ENCODE measurements around the gene KAZN. TPM values are rescaled to one million over a fixed set of nuclear protein-coding genes. Genes with fewer than 3 reads are reported as not detected.

Gene KAZN
- total and polyA plus RNA-seq, 2 of the 8 experiments (the other 6 are each of a cell fraction or from before 2014, with no cell fraction given) = 3.7 to 11.8 TPM

DNA sequence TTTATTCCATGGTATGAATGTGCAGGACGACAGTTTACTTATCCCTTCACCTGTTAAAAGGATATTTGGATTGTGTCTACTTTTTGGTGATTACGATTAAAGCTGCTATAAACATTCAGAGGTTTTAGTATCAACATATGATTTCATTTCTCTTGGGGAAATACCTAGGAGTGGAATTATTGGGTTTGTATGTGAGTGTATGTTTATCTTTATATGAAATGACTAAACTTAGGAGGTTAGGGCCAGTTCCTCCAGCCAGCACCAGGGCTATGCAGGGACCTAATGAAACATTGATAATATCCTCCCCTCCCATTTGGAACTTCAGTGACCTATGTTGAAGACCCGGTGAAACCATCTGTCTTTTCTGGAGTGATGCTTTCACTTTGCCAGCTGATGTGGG, 568.9 kb downstream of the KAZN start:
- Histone ChIP-seq H3K23me2 (ENCODE audit: low read depth, low read length) (no peaks in the 10 kb centered on the region; the same call in 1 of the 2 replicates), H3K4ac (replicated peaks; ENCODE audit: insufficient read length, low read depth, low read length) (no peak overlapping the region), H3K4me3 (ENCODE audit: extremely low read depth in 1 of 4, insufficient read depth in 2 of 4, low read depth in 3 of 4, low read length in 4 of 4) (no peak overlapping the region), H3K4me2 (ENCODE audit: insufficient read depth in 1 of 2, low read depth in 2 of 2, low read length in 2 of 2) (no peak overlapping the region), H4K91ac (replicated peaks; ENCODE audit: insufficient read length, low read length) (no peak overlapping the region), H2BK120ac (replicated peaks; ENCODE audit: low read depth, low read length) (no peak overlapping the region), H2BK20ac (ENCODE audit: low read length) (no peak overlapping the region), H2AK5ac (ENCODE audit: low read depth, low read length) (no peak overlapping the region), H4K5ac (ENCODE audit: insufficient read length, low read depth, low read length) (no peak overlapping the region), H3K18ac (ENCODE audit: extremely low read depth, low read length) (no peak overlapping the region), H4K20me1 (replicated peaks in 1 of 2; ENCODE audit: control insufficient read depth in 1 of 2, insufficient read depth in 2 of 2, low read length in 2 of 2) (peaks cover 1 to 4% of the 10 kb centered on the region in 2 experiments), H3K36me3 (ENCODE audit: control insufficient read depth in 2 of 4, insufficient read depth in 4 of 4, low read length in 3 of 4) (no peaks in the 10 kb centered on the region), H4K8ac (ENCODE audit: extremely low read depth, insufficient read depth, low read length) (no peak overlapping the region), H2BK15ac (ENCODE audit: low read length) (no peak overlapping the region), H3K4me1 (replicated peaks in 1 of 4; ENCODE audit: control insufficient read depth in 3 of 4, insufficient read depth in 4 of 4, low read length in 3 of 4) (peaks cover 0 to 7% (median 0%) of the 10 kb centered on the region in 4 experiments; a peak in 3 of 7 replicates), H3K79me1 (ENCODE audit: low read depth, low read length) (no peaks in the 10 kb centered on the region; the same call in 1 of the 2 replicates), H3K56ac (replicated peaks; ENCODE audit: insufficient read length, low read depth, low read length) (no peak overlapping the region), H3K23ac (ENCODE audit: insufficient read length) (no peak overlapping the region), H2AFZ (ENCODE audit: low read length) (no peak overlapping the region), H2BK12ac (ENCODE audit: low read depth, low read length) (no peak overlapping the region), H3K27me3 (replicated peaks in 1 of 4; ENCODE audit: control insufficient read depth in 3 of 4, extremely low read depth in 1 of 4, insufficient read depth in 3 of 4, low read length in 3 of 4) (no peaks in the 10 kb centered on the region), H3K79me2 (ENCODE audit: control insufficient read depth in 1 of 2, insufficient read depth in 2 of 2, low read length in 2 of 2) (peaks cover 0 to 12% of the 10 kb centered on the region in 2 experiments; a peak in 2 of 4 replicates), H2BK5ac (ENCODE audit: low read depth, low read length) (no peak overlapping the region), H3K14ac (ENCODE audit: insufficient read length) (no peak overlapping the region), H3K9me3 (ENCODE audit: insufficient read depth in 2 of 2, low read depth in 1 of 2, low read length in 1 of 2) (no peaks in the 10 kb centered on the region), H3K27ac (ENCODE audit: low read depth, low read length) (no peak overlapping the region), H3K9ac (replicated peaks in 1 of 4; ENCODE audit: extremely low read depth in 1 of 4, low read depth in 3 of 4, low read length in 3 of 4) (no peak overlapping the region)
- TF ChIP-seq NANOG (IDR thresholded peaks at IDR 0.05; ENCODE audit: insufficient read depth, low read depth, low read length, poor library complexity, severe bottlenecking) (no peak), SP2 (IDR thresholded peaks at IDR 0.05; ENCODE audit: low read length) (no peak), EZH2 (IDR thresholded peaks at IDR 0.05; ENCODE audit: low read depth, low read length, severe bottlenecking) (no peak), GTF2F1 (IDR thresholded peaks at IDR 0.05; ENCODE audit: borderline replicate concordance, low read depth, low read length) (no peak), JUN (IDR thresholded peaks at IDR 0.05; ENCODE audit: low read depth, low read length) (no peak), KDM5A (IDR thresholded peaks at IDR 0.05; ENCODE audit: low read length) (no peak), ASH2L (IDR thresholded peaks at IDR 0.05; ENCODE audit: low read length) (no peak), KDM4A (IDR thresholded peaks at IDR 0.05; ENCODE audit: low read depth, low read length, severe bottlenecking) (no peak), CHD1 (IDR thresholded peaks at IDR 0.05; ENCODE audit: low read depth, low read length) (no peak), SIRT6 (IDR thresholded peaks at IDR 0.05; ENCODE audit: low read length) (no peak)
- TF ChIP-seq, protein P1, sequence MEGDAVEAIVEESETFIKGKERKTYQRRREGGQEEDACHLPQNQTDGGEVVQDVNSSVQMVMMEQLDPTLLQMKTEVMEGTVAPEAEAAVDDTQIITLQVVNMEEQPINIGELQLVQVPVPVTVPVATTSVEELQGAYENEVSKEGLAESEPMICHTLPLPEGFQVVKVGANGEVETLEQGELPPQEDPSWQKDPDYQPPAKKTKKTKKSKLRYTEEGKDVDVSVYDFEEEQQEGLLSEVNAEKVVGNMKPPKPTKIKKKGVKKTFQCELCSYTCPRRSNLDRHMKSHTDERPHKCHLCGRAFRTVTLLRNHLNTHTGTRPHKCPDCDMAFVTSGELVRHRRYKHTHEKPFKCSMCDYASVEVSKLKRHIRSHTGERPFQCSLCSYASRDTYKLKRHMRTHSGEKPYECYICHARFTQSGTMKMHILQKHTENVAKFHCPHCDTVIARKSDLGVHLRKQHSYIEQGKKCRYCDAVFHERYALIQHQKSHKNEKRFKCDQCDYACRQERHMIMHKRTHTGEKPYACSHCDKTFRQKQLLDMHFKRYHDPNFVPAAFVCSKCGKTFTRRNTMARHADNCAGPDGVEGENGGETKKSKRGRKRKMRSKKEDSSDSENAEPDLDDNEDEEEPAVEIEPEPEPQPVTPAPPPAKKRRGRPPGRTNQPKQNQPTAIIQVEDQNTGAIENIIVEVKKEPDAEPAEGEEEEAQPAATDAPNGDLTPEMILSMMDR (IDR thresholded peaks at IDR 0.05; ENCODE audit: control extremely low read depth in 1 of 3, insufficient read depth in 1 of 3, low read depth in 1 of 3, low read length in 3 of 3) = no peak
- DNase-seq (ENCODE audit: low read depth in 1 of 2, low spot score in 2 of 2) = no peak
- FAIRE-seq = no peak
- ChIA-PET CTCF (ENCODE audit: partially characterized antibody) (interaction anchor here (1.5 kb wide), 1 partner anchor 81 kb away, joined by 5 read pairs; no protein-coding TSS in a partner anchor), POLR2A (ENCODE audit: partially characterized antibody) (no interaction called here)
- 84% methylated on average over 2 of the region's 3 CpGs; no CpG with 5 or more reads in 1 of the 2 experiments for WGBS, 2 experiments (ENCODE audit: extremely low coverage in 1 of 2, insufficient coverage in 1 of 2, insufficient read length in 1 of 2, insufficient replicate concordance in 2 of 2, low coverage in 1 of 2, low lambda C conversion rate in 2 of 2, missing lambda C conversion rate in 1 of 2)
